Daoy (cell line): ENCODE measurements around the gene ZFPM1. TPM values are rescaled to one million over a fixed set of nuclear protein-coding genes. Genes with fewer than 3 reads are reported as not detected.

Experiments used
- DNase-seq: peaks from one replicate; pipeline ENCODE4 v3.0.0-alpha.2; 2015; ENCODE audit warnings: low read depth
- total RNA-seq: library from RNA; depleted of rRNA; stranded (reverse); fragments of >200 nt; shearing (Covaris generic); gene quantifications from 2 replicates; pipeline ENCODE4 v1.2.3, GENCODE V29; 2014

Gene ZFPM1
- total RNA-seq, 1 experiment from 2014 or later, result 0.40 TPM

DNA sequence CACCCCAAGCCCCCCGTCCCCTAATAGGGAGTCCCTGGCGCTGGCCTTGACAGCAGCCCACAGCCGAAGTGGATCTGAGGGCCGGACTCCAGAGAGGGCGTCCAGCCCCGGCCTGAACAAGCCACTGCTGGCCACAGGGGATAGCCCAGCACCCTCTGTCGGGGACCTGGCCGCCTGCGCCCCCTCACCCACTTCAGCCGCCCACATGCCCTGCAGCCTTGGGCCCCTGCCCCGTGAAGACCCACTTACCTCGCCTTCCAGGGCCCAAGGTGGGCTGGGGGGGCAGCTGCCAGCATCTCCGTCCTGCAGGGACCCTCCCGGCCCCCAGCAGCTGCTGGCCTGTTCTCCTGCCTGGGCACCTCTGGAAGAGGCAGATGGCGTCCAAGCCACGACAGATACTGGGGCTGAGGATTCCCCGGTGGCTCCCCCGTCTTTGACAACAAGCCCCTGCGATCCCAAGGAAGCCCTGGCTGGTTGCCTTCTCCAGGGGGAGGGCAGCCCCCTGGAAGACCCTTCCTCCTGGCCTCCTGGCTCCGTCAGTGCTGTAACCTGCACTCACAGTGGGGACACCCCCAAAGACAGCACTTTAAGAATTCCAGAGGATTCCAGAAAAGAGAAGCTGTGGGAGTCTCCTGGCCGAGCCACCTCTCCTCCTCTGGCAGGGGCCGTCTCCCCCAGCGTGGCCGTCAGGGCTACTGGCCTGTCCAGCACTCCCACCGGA, 19.3 kb upstream of the ZFPM1 start:
- DNase-seq, result no peak

DNA sequence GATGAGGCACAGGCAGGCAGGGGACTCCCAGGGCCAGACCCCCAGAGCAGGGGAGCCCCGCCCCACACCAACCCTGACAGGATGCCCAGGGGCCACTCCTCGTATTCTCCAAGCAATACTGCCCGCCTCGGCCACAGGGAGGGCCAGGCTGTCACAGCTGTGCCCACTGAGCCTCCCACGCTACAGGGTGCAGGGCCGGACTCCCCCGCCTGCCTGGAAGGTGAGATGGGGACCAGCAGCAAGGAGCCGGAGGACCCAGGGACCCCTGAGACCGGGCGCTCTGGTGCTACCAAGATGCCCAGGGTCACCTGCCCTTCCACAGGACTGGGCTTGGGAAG, 18.8 kb upstream of the ZFPM1 start:
- no peak for DNase-seq

- DNase-seq, result no peak
These were observed 18.3 kb upstream of the ZFPM1 start for GRCh38 chr16:88434746-88435145.

DNA sequence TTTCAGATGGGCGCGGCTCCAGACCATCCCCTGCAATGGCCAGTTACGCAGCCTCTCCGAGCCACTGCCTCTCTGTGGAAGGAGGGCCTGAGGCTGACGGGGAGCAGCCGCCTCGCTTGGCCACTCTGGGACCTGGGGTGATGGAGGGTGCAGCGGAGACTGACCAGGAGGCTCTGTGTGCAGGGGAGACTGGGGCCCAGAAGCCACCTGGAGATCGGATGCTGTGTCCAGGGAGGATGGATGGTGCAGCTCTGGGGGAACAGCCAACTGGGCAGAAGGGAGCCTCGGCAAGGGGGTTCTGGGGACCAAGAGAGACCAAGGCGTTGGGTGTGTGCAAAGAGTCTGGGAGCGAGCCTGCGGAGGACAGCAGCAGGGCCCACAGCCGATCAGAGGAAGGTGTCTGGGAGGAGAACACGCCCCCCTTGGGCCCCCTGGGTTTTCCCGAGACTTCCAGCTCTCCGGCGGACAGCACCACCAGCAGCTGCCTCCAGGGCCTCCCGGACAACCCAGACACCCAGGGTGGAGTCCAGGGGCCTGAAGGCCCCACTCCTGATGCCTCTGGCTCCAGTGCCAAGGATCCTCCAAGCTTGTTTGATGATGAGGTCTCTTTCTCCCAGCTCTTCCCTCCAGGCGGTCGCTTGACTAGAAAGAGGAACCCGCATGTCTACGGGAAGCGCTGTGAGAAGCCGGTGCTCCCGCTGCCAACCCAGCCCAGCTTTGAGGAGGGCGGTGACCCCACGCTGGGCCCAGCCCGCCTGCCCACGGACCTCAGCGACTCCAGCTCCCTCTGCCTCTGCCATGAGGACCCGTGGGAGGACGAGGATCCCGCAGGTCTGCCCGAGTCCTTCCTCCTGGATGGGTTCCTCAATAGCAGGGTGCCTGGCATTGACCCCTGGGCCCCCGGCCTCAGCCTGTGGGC, 17.4 kb upstream of the ZFPM1 start:
- DNase-seq, result no peak

- no peak for DNase-seq
These were observed 16.3 kb upstream of the ZFPM1 start for GRCh38 chr16:88436796-88437195.

DNA sequence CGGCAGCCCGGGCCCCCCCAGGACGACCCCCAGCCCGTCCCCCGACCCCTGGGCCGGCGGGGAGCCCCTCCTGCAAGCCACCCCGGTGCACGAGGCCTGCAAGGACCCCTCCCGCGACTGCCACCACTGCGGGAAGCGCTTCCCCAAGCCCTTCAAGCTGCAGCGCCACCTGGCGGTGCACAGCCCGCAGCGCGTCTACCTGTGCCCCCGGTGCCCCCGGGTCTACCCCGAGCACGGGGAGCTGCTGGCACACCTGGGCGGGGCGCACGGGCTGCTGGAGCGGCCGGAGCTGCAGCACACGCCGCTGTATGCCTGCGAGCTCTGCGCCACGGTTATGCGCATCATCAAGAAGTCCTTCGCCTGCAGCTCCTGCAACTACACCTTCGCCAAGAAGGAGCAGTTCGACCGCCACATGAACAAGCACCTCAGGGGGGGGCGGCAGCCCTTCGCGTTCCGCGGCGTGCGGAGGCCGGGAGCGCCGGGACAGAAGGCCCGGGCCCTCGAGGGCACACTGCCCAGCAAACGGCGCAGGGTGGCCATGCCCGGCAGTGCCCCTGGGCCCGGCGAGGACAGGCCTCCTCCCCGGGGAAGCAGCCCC, 15.6 kb upstream of the ZFPM1 start:
- peak; percentile 59 for DNase-seq

DNA sequence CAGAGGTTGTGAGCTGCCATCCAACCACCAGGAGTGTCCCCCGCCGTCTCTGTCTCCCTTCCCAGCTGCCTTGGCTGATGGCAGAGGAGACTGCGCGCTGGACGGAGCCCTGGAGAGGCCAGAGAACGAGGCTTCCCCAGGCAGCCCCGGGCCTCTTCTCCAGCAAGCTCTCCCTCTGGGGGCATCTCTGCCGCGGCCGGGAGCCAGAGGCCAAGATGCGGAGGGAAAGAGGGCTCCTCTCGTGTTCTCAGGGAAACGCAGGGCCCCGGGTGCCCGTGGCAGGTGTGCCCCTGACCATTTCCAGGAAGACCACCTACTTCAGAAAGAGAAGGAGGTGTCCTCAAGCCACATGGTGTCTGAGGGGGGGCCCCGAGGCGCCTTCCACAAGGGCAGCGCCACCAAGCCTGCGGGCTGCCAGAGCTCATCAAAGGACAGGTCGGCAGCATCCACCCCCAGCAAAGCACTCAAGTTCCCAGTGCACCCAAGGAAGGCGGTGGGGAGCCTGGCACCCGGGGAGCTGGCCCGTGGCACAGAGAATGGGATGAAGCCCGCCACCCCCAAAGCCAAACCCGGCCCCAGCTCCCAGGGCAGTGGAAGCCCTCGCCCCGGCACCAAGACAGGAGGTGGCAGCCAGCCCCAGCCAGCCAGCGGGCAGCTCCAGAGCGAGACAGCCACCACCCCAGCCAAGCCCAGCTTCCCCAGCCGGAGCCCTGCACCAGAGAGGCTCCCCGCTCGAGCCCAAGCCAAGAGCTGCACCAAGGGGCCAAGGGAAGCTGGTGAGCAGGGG, 14.8 kb upstream of the ZFPM1 start:
- no peak for DNase-seq

DNA sequence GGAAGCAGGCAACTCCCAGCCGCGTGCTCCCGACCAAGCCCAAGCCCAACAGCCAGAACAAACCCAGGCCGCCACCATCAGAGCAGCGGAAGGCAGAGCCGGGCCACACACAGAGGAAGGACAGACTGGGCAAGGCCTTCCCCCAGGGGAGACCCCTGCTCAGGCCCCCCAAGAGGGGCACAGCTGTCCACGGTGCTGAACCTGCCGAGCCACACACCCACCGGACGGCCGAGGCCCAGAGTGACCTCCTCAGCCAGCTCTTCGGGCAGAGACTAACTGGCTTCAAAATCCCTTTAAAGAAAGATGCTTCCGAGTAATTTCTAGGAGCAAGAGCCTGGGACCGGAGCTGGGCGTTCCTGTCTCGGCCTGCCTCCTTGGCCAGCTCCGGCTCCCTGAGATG, 14.1 kb upstream of the ZFPM1 start:
- DNase-seq, result no peak

DNA sequence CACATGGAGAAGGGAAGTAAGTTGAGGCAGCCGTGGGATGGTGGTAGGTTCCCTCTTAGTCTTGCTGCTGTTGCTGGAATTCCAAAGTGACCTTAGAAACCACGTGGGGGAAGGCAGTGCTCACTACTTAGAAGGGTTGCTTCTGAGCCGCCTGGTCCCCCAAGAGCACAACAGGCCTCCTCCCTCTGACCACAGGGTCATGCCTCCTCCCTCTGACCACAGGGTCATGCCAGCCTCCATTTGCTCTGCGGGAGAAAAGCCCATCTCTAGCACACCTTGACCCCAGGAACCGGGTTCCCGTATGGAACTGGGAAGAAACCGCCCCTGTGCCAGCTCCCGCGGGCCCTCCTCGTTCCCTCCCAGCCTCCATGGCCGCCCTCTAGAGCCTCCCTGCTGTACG, 13.4 kb upstream of the ZFPM1 start:
- DNase-seq, result no peak

GRCh38 chr16:88440111-88440510, 13.0 kb upstream of the ZFPM1 start:
- no peak for DNase-seq

GRCh38 chr16:88440686-88441405, 12.2 kb upstream of the ZFPM1 start:
- DNase-seq, result no peak

- DNase-seq, result no peak
These were observed 11.6 kb upstream of the ZFPM1 start for GRCh38 chr16:88441460-88441859.

- DNase-seq, result no peak
These were observed 10.7 kb upstream of the ZFPM1 start for GRCh38 chr16:88442383-88442726.

DNA sequence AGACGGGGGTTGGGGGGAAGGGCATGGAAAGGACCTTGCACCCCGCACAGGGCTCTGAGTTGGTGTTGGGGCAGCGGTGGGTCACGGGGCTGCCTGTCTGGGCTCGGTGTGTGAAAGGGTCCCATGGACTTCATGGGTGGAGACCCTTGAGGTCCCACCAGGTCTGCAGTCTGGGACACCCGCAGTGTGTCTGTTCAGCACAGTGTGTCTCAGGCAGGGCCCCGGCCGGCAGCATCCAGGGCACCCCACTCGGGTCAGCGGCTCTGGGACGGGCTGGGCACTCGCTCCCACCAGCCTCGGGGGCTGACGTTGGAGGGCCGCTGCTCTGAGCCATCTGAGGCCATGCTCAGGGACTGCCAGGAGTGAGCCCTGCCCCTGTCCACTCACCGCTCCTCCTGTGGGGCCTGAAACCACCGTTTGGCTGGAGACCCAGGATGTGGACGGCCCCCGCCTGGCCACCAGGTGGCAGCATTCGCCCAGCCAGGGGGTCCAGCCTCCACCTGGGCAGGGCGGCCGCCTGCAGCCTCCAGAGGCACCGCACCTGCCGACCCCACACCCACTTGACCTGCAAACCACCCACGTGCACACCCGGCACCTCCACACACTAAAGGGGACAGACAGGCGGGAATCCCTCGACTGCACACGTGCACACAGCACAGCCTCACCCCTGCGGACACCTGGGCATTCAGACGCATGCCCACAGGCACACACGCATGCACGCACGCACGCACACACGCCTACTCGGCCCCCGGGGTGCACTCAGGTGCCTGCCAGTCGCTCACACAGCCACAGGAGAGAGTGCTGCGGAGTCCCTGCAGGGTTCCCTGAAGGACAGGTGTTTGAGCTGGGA, 10.1 kb upstream of the ZFPM1 start:
- DNase-seq, result peak; percentile 81

DNA sequence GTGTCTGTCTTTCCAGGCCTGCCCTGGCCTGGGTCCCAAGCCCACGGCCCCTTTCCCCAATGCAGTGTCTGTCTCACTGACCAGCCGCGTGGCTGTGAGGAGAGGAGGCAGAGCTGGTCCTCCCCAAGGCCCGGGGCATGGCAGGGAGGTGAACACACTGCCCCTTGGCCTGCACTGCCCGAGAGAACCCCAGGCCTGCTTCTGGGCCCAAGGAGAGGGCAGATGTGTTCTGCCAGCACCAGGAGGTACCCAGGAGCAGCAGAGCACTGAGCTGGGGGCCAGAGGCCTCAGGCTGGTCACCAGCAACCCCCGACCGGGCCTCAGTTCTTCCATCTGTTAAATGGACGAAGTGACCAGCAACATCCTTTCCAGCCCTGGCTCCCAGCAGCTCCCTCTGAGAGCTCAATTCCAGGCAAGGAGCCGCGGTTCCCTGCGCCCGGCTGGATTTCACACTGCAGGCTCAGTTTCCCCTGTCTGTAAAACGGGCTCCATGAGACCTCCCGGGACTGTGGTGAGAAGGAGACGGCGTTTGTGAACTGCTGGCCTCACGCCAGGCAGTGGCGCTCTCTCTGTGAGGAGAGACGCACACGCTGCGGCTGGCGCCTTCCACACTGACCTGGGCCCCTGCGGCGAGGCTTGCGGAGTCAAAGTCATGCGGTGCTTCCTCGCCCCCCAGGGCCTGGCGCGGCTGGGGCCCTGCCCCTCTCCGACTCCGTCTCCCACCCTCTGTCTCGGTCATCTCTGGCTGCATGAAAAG, 8.1 kb upstream of the ZFPM1 start:
- peak; percentile 18 for DNase-seq

GRCh38 chr16:88445583-88445960, 7.5 kb upstream of the ZFPM1 start:
- no peak for DNase-seq

GRCh38 chr16:88446061-88446460, 7.0 kb upstream of the ZFPM1 start:
- no peak for DNase-seq

- DNase-seq, result no peak
These were observed 6.3 kb upstream of the ZFPM1 start for GRCh38 chr16:88446736-88447135.

DNA sequence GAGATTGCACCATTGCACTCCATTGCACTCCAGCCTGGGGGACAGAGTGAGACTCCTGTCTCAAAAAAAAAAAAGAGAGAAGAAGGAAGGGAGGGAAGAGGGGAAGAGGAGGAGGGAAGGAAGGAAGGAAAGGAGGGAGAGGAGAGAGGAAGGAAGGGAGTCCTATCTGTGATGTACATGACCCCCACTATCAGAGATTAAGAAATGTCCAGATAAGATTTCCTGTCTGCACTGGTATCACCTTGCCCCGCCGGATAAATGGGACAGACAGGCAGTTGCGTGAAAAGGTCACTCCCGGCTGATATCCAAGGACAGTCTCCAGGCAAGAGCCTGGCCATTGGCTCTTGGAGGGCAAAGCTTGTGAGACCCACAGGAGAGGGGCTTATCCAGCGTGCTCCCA, 5.2 kb upstream of the ZFPM1 start:
- DNase-seq, result no peak
